Measurements from ENCODE around the gene HECTD2.

Gene HECTD2

DNA sequence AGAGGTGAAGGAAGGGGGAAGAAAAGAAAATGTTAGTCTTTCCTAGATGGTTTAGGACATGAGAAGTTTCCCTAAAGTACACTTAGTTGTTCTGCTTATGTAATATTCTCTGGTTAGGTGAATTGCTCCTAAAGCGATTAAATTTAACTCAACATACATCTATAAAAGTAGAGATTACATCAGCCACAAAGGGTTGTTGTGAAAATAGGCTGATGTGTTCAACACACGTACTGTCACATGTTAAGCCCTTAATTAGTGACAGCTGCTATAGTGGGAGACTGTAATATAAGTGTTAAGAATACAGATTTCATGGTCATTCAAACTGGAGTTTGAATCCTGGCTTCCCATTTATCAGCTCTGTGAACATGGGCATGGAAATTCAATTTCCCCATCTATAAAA is 12.8 kb downstream of the HECTD2 start:
- Histone ChIP-seq H3K27ac (no peak overlapping the region), H3K79me2 (no peaks in the 10 kb centered on the region), H3K9ac (no peak overlapping the region), H3K9me3 (ENCODE audit: control insufficient read depth, low read length) (no peaks in the 10 kb centered on the region), H3K4me2 (ENCODE audit: low read length) (no peak overlapping the region), H3K4me1 (no peaks in the 10 kb centered on the region), H2AFZ (no peak overlapping the region), H3K4me3 (ENCODE audit: low read depth, low read length) (no peak overlapping the region), H3K27me3 (ENCODE audit: control insufficient read depth, insufficient read depth, low read length) (no peaks in the 10 kb centered on the region), H3K36me3 (ENCODE audit: control insufficient read depth, insufficient read depth, low read length) (no peaks in the 10 kb centered on the region)
- no peak for TF ChIP-seq CTCF (IDR thresholded peaks at IDR 0.05)

DNA sequence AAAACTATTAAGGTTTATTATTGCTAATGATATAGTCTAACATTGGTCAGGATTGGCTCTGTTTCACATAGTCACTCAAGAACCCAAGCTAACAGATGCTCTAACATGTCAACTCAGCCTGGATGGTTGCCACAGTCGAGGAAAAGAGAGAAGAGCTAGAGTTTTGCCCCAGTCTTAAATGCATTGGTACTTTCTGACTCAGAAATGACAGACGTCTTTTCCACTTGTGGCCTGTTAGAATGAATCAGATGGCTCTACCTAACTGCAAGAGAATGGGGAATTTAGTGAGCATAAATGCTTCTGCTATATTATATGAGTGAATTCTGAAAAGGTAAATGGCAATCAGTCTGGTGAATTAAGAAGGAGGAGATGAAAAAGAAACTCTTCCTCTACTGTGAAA is 13.9 kb downstream of the HECTD2 start:
- Histone ChIP-seq H3K27ac (no peak overlapping the region), H3K79me2 (no peaks in the 10 kb centered on the region), H2AFZ (no peak overlapping the region), H3K4me3 (ENCODE audit: low read depth, low read length) (no peak overlapping the region), H3K9ac (no peak overlapping the region), H3K36me3 (ENCODE audit: control insufficient read depth, insufficient read depth, low read length) (no peaks in the 10 kb centered on the region), H3K4me1 (no peaks in the 10 kb centered on the region), H3K4me2 (ENCODE audit: low read length) (no peak overlapping the region), H3K9me3 (ENCODE audit: control insufficient read depth, low read length) (no peaks in the 10 kb centered on the region), H3K27me3 (ENCODE audit: control insufficient read depth, insufficient read depth, low read length) (no peaks in the 10 kb centered on the region)
- TF ChIP-seq CTCF (IDR thresholded peaks at IDR 0.05) = no peak

- no peak overlapping the region for H3K27ac ChIP-seq
- TF ChIP-seq CTCF (IDR thresholded peaks at IDR 0.05) = no peak
- peaks cover 2% of the 10 kb centered on the region for H3K79me2 ChIP-seq
- no peak overlapping the region for H3K4me2 ChIP-seq (ENCODE audit: low read length)
- H3K27me3 ChIP-seq (ENCODE audit: control insufficient read depth, insufficient read depth, low read length) = no peaks in the 10 kb centered on the region
- no peaks in the 10 kb centered on the region for H3K36me3 ChIP-seq (ENCODE audit: control insufficient read depth, insufficient read depth, low read length)
- no peak overlapping the region for H3K4me3 ChIP-seq (ENCODE audit: low read depth, low read length)
- H2AFZ ChIP-seq = no peak overlapping the region
- H3K9me3 ChIP-seq (ENCODE audit: control insufficient read depth, low read length) = no peaks in the 10 kb centered on the region
- no peaks in the 10 kb centered on the region for H3K4me1 ChIP-seq
- H3K9ac ChIP-seq = no peak overlapping the region
Measured at GRCh38 chr10:91432175-91432574, 22.0 kb downstream of the HECTD2 start.

DNA sequence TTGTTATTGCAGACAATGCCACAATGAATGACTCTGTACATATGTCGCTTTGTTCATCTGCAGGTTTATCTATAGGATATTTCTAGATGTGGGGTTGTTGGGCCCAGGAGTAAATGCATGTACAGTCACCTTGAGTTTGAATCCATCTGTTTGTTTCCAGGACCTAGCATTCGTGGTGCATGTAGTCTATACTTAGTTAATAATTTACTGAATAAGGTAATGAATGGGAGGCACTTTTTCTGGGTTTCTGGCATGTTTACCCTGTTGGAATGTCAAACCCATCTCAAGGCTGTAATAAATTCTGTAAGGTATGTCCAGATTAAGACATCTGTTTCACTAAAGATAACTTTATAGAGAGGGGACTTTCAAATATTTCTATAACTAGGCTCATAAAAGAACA is 23.5 kb downstream of the HECTD2 start:
- Histone ChIP-seq H3K4me2 (ENCODE audit: low read length) (no peak overlapping the region), H3K27me3 (ENCODE audit: control insufficient read depth, insufficient read depth, low read length) (no peaks in the 10 kb centered on the region), H2AFZ (no peak overlapping the region), H3K9me3 (ENCODE audit: control insufficient read depth, low read length) (no peaks in the 10 kb centered on the region), H3K9ac (no peak overlapping the region), H3K27ac (no peak overlapping the region), H3K4me1 (no peaks in the 10 kb centered on the region), H3K4me3 (ENCODE audit: low read depth, low read length) (no peak overlapping the region), H3K79me2 (peaks cover 10% of the 10 kb centered on the region), H3K36me3 (ENCODE audit: control insufficient read depth, insufficient read depth, low read length) (no peaks in the 10 kb centered on the region)
- no peak for TF ChIP-seq CTCF (IDR thresholded peaks at IDR 0.05)

DNA sequence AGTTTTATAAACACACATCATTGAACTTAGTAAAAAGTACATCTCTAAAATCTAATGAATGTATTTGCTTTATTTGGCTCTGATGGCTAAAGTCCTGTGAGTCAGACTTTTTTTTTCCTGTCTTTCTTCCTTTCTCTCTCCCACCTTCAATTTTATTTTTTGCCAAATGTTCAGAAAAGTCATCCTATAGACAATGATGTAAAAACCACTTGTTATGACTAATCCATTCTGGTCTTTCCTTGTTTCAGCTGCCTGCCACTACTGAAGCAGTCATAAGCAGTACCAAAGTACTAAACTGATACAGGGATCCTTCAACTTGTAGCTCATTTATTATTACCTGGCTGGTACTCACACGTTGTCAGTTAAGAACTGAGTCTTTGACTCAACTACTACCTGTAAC is 23.9 kb downstream of the HECTD2 start:
- Histone ChIP-seq H3K27me3 (ENCODE audit: control insufficient read depth, insufficient read depth, low read length) (no peaks in the 10 kb centered on the region), H3K4me2 (ENCODE audit: low read length) (no peak overlapping the region), H3K27ac (no peak overlapping the region), H3K36me3 (ENCODE audit: control insufficient read depth, insufficient read depth, low read length) (no peaks in the 10 kb centered on the region), H3K9ac (no peak overlapping the region), H3K4me3 (ENCODE audit: low read depth, low read length) (no peak overlapping the region), H2AFZ (no peak overlapping the region), H3K79me2 (peaks cover 13% of the 10 kb centered on the region), H3K9me3 (ENCODE audit: control insufficient read depth, low read length) (no peaks in the 10 kb centered on the region), H3K4me1 (no peaks in the 10 kb centered on the region)
- TF ChIP-seq CTCF (IDR thresholded peaks at IDR 0.05) = no peak

Measured in parathyroid adenoma (tissue), 2 donors.